ENCODE data around the gene WWOX.

GRCh38 chr16:78126662-78127061 is 27.2 kb downstream of the WWOX start:
- TF ChIP-seq POLR2A (IDR thresholded peaks at IDR 0.05; ENCODE audit: low read length) (no peak), GATA1 (IDR thresholded peaks at IDR 0.05; ENCODE audit: low read depth, low read length) (no peak)
